GM19099 (cell line): ENCODE measurements around the gene PIK3R6.

ENCODE experiments used
- POLR2A ChIP-seq: IDR thresholded peaks from 3 replicates; pipeline ENCODE4 v1.6.1; 2011; ENCODE audit warnings: low read depth; ENCODE audit not compliant: insufficient read length; ENCODE audit errors: extremely low read depth

The PIK3R6 gene

GRCh38 chr17:8753136-8753975, 114.1 kb downstream of the PIK3R6 start:
- no peak for TF ChIP-seq POLR2A
